Progenitor cell of endocrine pancreas (in vitro differentiated cells): Measurements from ENCODE around the gene KCNIP4. TPM values are rescaled to one million over a fixed set of nuclear protein-coding genes. Genes with fewer than 3 reads are reported as not detected.

Experiments used
- DNase-seq: peaks from one replicate; pipeline ENCODE4 v3.0.0; 2021; ENCODE audit warnings: low spot score; ENCODE audit not compliant: unreplicated experiment
- H3K27ac Mint-ChIP-seq: 2 replicates; pipeline ENCODE4 v1.8.0; 2021; ENCODE audit warnings: mild to moderate bottlenecking, moderate library complexity, mixed read lengths
- H3K27me3 Mint-ChIP-seq: 2 replicates; pipeline ENCODE4 v1.8.0; 2021; ENCODE audit warnings: mixed read lengths
- H3K36me3 Mint-ChIP-seq: 2 replicates; pipeline ENCODE4 v1.8.0; 2022; ENCODE audit warnings: mixed read lengths; ENCODE audit not compliant: insufficient read depth
- H3K4me1 Mint-ChIP-seq: 2 replicates; pipeline ENCODE4 v1.8.0; 2021; ENCODE audit warnings: low read depth, mixed read lengths
- H3K4me3 Mint-ChIP-seq: 2 replicates; pipeline ENCODE4 v1.8.0; 2021; ENCODE audit warnings: low read depth, mild to moderate bottlenecking, moderate library complexity, mixed read lengths
- H3K9me3 Mint-ChIP-seq: 2 replicates; pipeline ENCODE4 v1.8.0; 2021; ENCODE audit warnings: low read depth, mixed read lengths
- CTCF ChIP-seq: fragments of 200-600 bp; sonication (generic); IDR thresholded peaks from one replicate; pipeline ENCODE4 v1.5.0; 2021; ENCODE audit warnings: antibody characterized with exemption, mild to moderate bottlenecking; ENCODE audit not compliant: unreplicated experiment
- total RNA-seq: library from RNA; stranded (reverse); gene quantifications from 2 replicates; pipeline ENCODE4 v1.2.1, GENCODE V29; 2021

KCNIP4 gene
- total RNA-seq, 1 donor from 2014 or later = 0.43 TPM

- Mint-ChIP-seq H3K36me3 (no peaks in the 10 kb centered on the region), H3K27me3 (no peaks in the 10 kb centered on the region)
These were observed 199.2 kb downstream of the KCNIP4 start for GRCh38 chr4:21749412-21749811.

DNA sequence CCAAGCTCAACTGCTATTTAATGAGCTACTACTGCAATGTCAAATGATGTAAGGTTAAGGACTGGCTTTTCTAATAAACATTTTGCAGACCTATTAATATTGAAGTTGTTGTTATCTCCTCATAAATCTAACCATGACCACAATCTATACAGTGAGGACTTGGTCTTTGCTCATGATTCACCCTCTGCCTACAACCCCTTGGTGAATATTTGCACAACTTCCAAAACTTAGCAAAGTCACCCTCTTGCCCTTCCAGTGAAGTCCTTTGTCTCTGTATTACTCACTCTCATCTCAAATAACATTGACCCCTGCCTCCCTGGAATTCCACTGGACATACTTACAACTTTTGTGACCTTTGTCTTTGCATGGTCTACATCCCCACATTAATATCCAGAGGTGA is 204.5 kb downstream of the KCNIP4 start:
- no peak for DNase-seq
- Mint-ChIP-seq H3K4me3 (no peak overlapping the region), H3K27me3 (no peaks in the 10 kb centered on the region), H3K9me3 (no peaks in the 10 kb centered on the region), H3K4me1 (no peaks in the 10 kb centered on the region), H3K36me3 (no peaks in the 10 kb centered on the region), H3K27ac (no peak overlapping the region)
- no peak for TF ChIP-seq CTCF

More at GRCh38 chr4:21749412-21749811, 199.2 kb downstream of the KCNIP4 start:
- Mint-ChIP-seq H3K27ac (no peak overlapping the region), H3K4me1 (peaks cover 3% of the 10 kb centered on the region), H3K9me3 (no peaks in the 10 kb centered on the region), H3K4me3 (no peak overlapping the region)
- DNase-seq = no peak
- no peak for TF ChIP-seq CTCF

- TF ChIP-seq CTCF = no peak
- Mint-ChIP-seq H3K36me3 (no peaks in the 10 kb centered on the region), H3K4me1 (no peaks in the 10 kb centered on the region), H3K27me3 (peaks cover 4% of the 10 kb centered on the region), H3K4me3 (no peak overlapping the region), H3K27ac (no peak overlapping the region), H3K9me3 (no peaks in the 10 kb centered on the region)
- DNase-seq = no peak
These were observed 206.2 kb downstream of the KCNIP4 start for GRCh38 chr4:21742326-21742725.

DNA sequence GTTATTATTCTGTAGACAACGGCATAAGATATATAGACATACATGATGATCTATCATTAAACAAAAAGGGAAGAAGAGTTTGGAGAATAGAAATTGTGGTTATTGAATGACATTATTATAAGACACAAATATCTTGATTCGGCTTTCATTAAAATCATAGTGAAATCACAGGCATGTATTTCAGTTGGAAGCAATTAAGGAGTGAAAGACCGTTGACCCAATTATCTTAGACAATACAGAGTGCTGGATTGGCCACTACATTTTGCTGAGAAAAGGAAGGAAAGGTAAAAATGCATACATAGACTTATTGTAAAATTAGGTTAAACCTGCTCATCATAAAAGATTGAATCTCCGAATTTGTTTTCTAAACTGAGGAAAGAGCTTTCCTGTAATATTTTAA is 209.8 kb downstream of the KCNIP4 start:
- Mint-ChIP-seq H3K4me1 (peaks cover 4% of the 10 kb centered on the region), H3K27me3 (peaks cover 4% of the 10 kb centered on the region), H3K4me3 (no peak overlapping the region), H3K36me3 (no peaks in the 10 kb centered on the region), H3K27ac (no peak overlapping the region), H3K9me3 (no peaks in the 10 kb centered on the region)
- no peak for DNase-seq
- no peak for TF ChIP-seq CTCF

DNA sequence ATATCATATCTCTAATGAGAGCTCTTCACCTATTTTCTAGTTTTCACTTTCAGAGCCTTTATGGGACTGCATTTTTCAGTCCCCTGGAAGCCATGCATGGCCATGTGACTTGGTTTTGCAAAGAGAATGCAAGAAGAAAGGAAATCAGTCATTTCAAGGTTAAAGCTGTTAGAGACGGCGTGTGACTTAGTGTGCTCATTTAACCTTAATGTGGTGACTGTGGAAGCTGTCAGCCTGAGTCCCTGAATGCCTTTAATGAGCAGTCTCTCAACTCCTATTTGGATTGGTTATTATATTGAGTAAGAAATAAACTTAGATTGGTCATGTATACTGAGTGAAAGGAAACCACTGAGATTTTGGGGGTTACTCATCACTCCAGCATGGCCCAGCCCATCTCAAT is 212.7 kb downstream of the KCNIP4 start:
- Mint-ChIP-seq H3K4me3 (no peak overlapping the region), H3K4me1 (peaks cover 5% of the 10 kb centered on the region), H3K9me3 (no peaks in the 10 kb centered on the region), H3K36me3 (no peaks in the 10 kb centered on the region), H3K27ac (no peak overlapping the region), H3K27me3 (peaks cover 4% of the 10 kb centered on the region)
- no peak for DNase-seq
- TF ChIP-seq CTCF = no peak
